Heart right ventricle (tissue), 16 donors: ENCODE measurements around the gene SPEM2. TPM values are rescaled to one million over a fixed set of nuclear protein-coding genes. Genes with fewer than 3 reads are reported as not detected.

Source experiments
- ATAC-seq, 8 donors: fragments of 200-7000 bp; cut with Tn5 transposase; one replicate each; pipeline ENCODE4 v1.9.1; 2020; ENCODE audit warnings: mild to moderate bottlenecking in 8 of 8, moderate library complexity in 8 of 8, moderate number of reproducible peaks in 1 of 8
- DNase-seq, 2 donors: peaks; one replicate each; pipeline ENCODE4 v3.0.0-alpha.2; 2020
- H3K27ac ChIP-seq, 10 donors: fragments of 200-600 bp; sonication (generic) in 2 of 10; one replicate each; pipeline versions ENCODE4 v1.5.0 to v1.8.0; 2020 to 2022; ENCODE audit warnings: mild to moderate bottlenecking in 3 of 10
- H3K27me3 ChIP-seq, 7 donors: fragments of 200-600 bp; one replicate each; pipeline ENCODE4 v1.8.0; 2021 to 2022; ENCODE audit warnings: mild to moderate bottlenecking in 2 of 7
- H3K36me3 ChIP-seq, 9 donors: fragments of 200-600 bp; sonication (generic) in 1 of 9; one replicate each; pipeline versions ENCODE4 v1.5.0 to v1.8.0; 2020 to 2022; ENCODE audit warnings: mild to moderate bottlenecking in 2 of 9
- H3K4me1 ChIP-seq, 9 donors: fragments of 200-600 bp; sonication (generic) in 1 of 9; one replicate each; pipeline versions ENCODE4 v1.5.0 to v1.8.0; 2020 to 2022; ENCODE audit warnings: mild to moderate bottlenecking in 4 of 9
- H3K4me3 ChIP-seq, 10 donors: fragments of 200-600 bp; sonication (generic) in 2 of 10; one replicate each; pipeline versions ENCODE4 v1.5.0 to v1.8.0; 2020 to 2022; ENCODE audit warnings: mild to moderate bottlenecking in 7 of 10, moderate library complexity in 2 of 10
- H3K9me3 ChIP-seq, 11 donors: fragments of 200-600 bp in 10 of 11; sonication (generic) in 2 of 11; one replicate each; pipeline versions ENCODE4 v1.5.0 to v1.8.0; 2013 to 2022; ENCODE audit warnings: mild to moderate bottlenecking in 2 of 11, control low read depth in 1 of 11, moderate library complexity in 1 of 11
- CTCF ChIP-seq, 9 donors: fragments of 200-600 bp; sonication (generic) in 2 of 9; IDR thresholded peaks; one replicate each; pipeline versions ENCODE4 v1.5.0 to v1.8.0; 2021 to 2022; ENCODE audit warnings: antibody characterized with exemption in 9 of 9, mild to moderate bottlenecking in 5 of 9, moderate library complexity in 1 of 9
- WGBS, 2 donors: extraction: QIAGEN DNeasy Blood & Tissue Kit; methylation state at CpG; one replicate each; pipeline ENCODE4 v1.1.7; 2013; ENCODE audit warnings: inconsistent platforms in 1 of 2; 5-methylcytosine and 5-hydroxymethylcytosine counted together
- intact Hi-C, 10 donors: fragments of 100-400 bp; cut with DNase I; formaldehyde crosslinking; loops; one replicate each; pipeline versions ENCODE4 v1.11.1 to v1.14.2; 2022
- polyA plus RNA-seq, 2 donors: library from polyadenylated mRNA; stranded (reverse); fragments of 200-250 nt; gene quantifications; one replicate each; pipeline ENCODE4 v1.2.3, GENCODE V29; 2013
- total RNA-seq, 10 donors: library from RNA; stranded (reverse); fragmentation: NEBNext Ultra II Directional in 3 of 10; extraction: Animal tissue kit (Norgen Biotek cat#: 25700) in 3 of 10; gene quantifications; one replicate each; pipeline versions ENCODE4 v1.2.1 to v1.2.4, GENCODE V29; 2021 to 2023
- donor health status: Arrhythmogenic right ventricular cardiomyopathy.
- donor health status: ischemic (EF 13 %, LVEDD 7.1; RV severe dilation, severe dysfunction).
- donor health status: healthy with polysubstance abuse.
- donor health status: DM: no; HTN: yes; CAD: no.
- donor health status: DM: no; HTN: no; CAD: no.
- donor health status: ischemic (EF 25% LVEDD 6.9; RV normal size, moderate dysfunction).
- donor health status: ischemic (EF 25% LVEDD 5.7; RV mildly dilated, moderate dysfunction).
- donor health status: healthy.
- donor health status: DM: yes; HTN: yes; CAD: no.
- donor health status: Ischemic cardiomyopathy.
- donor health status: ischemic (EF 35%, LVEDD 5.7; RV mildly dilated, moderate dysfunction).
- donor health status: nonischemic (EF 11% LVEDD 7.7; RV severe dilation, severe dysfunction).
- donor health status: DM: yes; HTN: yes; CAD: no.
- donor health status: PGD.
- donor health status: ischemic (EF 29% LVEDD 5.4; RV normal size, mild dysfunction).
- donor health status: nonischemic (EF 23%, LVEDD 6.1; RV moderate dilation, normal function).

Gene SPEM2
- total and polyA plus RNA-seq, 12 donors = not detected

DNA sequence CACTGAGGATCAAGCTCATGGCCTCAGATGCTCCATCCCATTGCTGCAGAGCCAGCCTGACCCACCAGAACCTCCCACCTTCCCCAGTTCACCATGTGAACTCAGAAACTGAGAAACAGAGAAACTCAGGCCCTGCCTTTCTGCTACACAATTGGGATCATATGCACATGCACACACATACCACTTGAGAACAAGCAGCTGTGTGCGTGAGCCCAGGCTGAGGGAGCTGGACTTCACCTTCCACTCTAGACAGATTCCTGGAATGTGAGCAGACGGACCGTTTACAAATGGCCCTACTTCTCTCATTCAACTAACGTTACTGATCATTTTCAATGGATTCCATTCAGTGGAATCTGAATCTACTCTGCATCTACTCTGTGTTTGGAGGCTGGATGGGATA is 1.7 kb upstream of the SPEM2 start:
- 62% methylated on average over 4 of the region's 4 CpGs for WGBS, 2 donors
- Histone ChIP-seq H3K4me1 (no peaks in the 10 kb centered on the region), H3K27ac (no peak overlapping the region), H3K4me3 (no peak overlapping the region), H3K27me3 (no peaks in the 10 kb centered on the region), H3K36me3 (no peaks in the 10 kb centered on the region), H3K9me3 (no peaks in the 10 kb centered on the region)
- intact Hi-C loops = no loop called here
- DNase-seq = no peak
- peak in 1 of 8 donors; percentile 39 for ATAC-seq
- TF ChIP-seq CTCF (IDR thresholded peaks at IDR 0.05) = no peak

- Histone ChIP-seq H3K27ac (no peak overlapping the region), H3K4me1 (no peaks in the 10 kb centered on the region), H3K27me3 (no peaks in the 10 kb centered on the region), H3K4me3 (no peak overlapping the region), H3K36me3 (no peaks in the 10 kb centered on the region), H3K9me3 (no peaks in the 10 kb centered on the region)
- intact Hi-C loops = no loop called here
- no peak for DNase-seq
- 84 to 88% methylated on average over 8 of the region's 8 CpGs for WGBS, 2 donors
- no peak for ATAC-seq
- no peak for TF ChIP-seq CTCF (IDR thresholded peaks at IDR 0.05)
These were observed 340 bp downstream of the SPEM2 start for GRCh38 chr17:7425756-7426155.

- Histone ChIP-seq H3K9me3 (no peaks in the 10 kb centered on the region), H3K4me1 (no peaks in the 10 kb centered on the region), H3K4me3 (no peak overlapping the region), H3K27ac (no peak overlapping the region), H3K27me3 (no peaks in the 10 kb centered on the region), H3K36me3 (no peaks in the 10 kb centered on the region)
- DNase-seq (no peak), ATAC-seq (peak in 1 of 8 donors; percentile 6)
- intact Hi-C loops = no loop called here
- TF ChIP-seq CTCF (IDR thresholded peaks at IDR 0.05) = no peak
- WGBS, 2 donors = 94% methylated on average over 33 of the region's 33 CpGs
These were observed 917 bp downstream of the SPEM2 start for GRCh38 chr17:7426203-7426863.

DNA sequence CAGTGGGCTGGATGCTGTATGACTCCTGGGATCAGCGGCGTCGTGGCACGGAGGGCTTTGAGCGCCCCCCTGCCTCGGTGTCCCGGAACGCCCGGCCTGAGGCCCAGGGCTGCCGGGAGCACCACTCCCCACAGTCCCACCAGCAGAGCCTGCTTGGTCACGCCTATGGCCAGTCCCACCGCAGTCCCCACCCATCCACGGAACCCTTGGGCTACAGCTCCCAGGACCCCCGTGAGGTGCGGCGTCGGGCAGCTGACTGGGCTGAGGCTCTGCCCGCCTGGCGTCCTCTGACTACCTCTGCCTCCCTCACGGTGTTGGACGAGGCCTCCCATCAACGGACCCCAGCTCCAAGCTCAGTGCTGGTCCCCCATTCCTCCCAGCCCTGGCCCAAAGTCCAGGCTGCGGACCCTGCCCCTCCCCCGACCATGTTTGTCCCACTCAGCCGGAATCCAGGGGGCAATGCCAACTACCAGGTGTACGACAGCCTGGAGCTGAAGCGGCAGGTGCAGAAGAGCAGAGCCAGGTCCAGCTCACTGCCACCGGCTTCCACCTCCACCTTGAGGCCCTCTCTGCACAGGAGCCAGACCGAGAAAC is 1.6 kb downstream of the SPEM2 start:
- intact Hi-C loops = no loop called here
- Histone ChIP-seq H3K9me3 (no peaks in the 10 kb centered on the region), H3K4me3 (no peak overlapping the region), H3K4me1 (no peaks in the 10 kb centered on the region), H3K36me3 (no peaks in the 10 kb centered on the region), H3K27me3 (no peaks in the 10 kb centered on the region), H3K27ac (no peak overlapping the region)
- TF ChIP-seq CTCF (IDR thresholded peaks at IDR 0.05) = no peak
- 92 to 93% methylated on average over 29 of the region's 29 CpGs for WGBS, 2 donors
- ATAC-seq (peak in 2 of 8 donors; percentile 13 to 18), DNase-seq (no peak)
